Neuron (in vitro differentiated cells): Measurements from ENCODE around the gene VGLL2.
A peak's percentile ranks its signal among the peaks of the same experiment; 100 is the strongest.

ENCODE experiments used
- H2AFZ ChIP-seq: one replicate; pipeline ENCODE4 v1.6.1; 2013; ENCODE audit warnings: low read depth, mild to moderate bottlenecking, inconsistent platforms, low read length, moderate library complexity
- H3K27me3 ChIP-seq: one replicate; pipeline ENCODE4 v1.6.1; 2013; ENCODE audit warnings: low read length; ENCODE audit not compliant: insufficient read depth
- H3K36me3 ChIP-seq: one replicate; pipeline ENCODE4 v1.6.1; 2013; ENCODE audit warnings: low read length; ENCODE audit not compliant: insufficient read depth
- H3K4me1 ChIP-seq: one replicate; pipeline ENCODE4 v1.6.1; 2013; ENCODE audit warnings: low read length; ENCODE audit not compliant: insufficient read depth
- H3K4me3 ChIP-seq: 2 replicates; pipeline ENCODE4 v1.5.1; 2013; ENCODE audit warnings: mild to moderate bottlenecking, low read length, moderate library complexity
- H3K9me3 ChIP-seq: one replicate; pipeline ENCODE4 v1.6.1; 2013; ENCODE audit warnings: low read length

Gene VGLL2

GRCh38 chr6:117262799-117263198, 2.6 kb upstream of the VGLL2 start:
- Histone ChIP-seq H3K36me3 (no peaks in the 10 kb centered on the region), H2AFZ (no peak overlapping the region), H3K4me3 (no peak overlapping the region), H3K4me1 (peaks cover 6% of the 10 kb centered on the region), H3K27me3 (peaks cover 60% of the 10 kb centered on the region), H3K9me3 (peaks cover 4% of the 10 kb centered on the region)

- no peak overlapping the region for H3K4me3 ChIP-seq
- H3K36me3 ChIP-seq, result no peaks in the 10 kb centered on the region
- H3K9me3 ChIP-seq, result peaks cover 4% of the 10 kb centered on the region
- peaks cover 6% of the 10 kb centered on the region for H3K4me1 ChIP-seq
- H3K27me3 ChIP-seq, result peaks cover 66% of the 10 kb centered on the region
- H2AFZ ChIP-seq, result no peak overlapping the region
Measured at GRCh38 chr6:117263353-117263927, 1.9 kb upstream of the VGLL2 start.

GRCh38 chr6:117264369-117264691, 1.0 kb upstream of the VGLL2 start:
- H3K27me3 ChIP-seq, result peaks cover 75% of the 10 kb centered on the region
- no peaks in the 10 kb centered on the region for H3K36me3 ChIP-seq
- no peak overlapping the region for H2AFZ ChIP-seq
- peaks cover 4% of the 10 kb centered on the region for H3K9me3 ChIP-seq
- H3K4me3 ChIP-seq, result no peak overlapping the region
- peaks cover 6% of the 10 kb centered on the region for H3K4me1 ChIP-seq

- peak overlapping the region; percentile 23 for H3K4me3 ChIP-seq
- H3K36me3 ChIP-seq, result no peaks in the 10 kb centered on the region
- no peak overlapping the region for H2AFZ ChIP-seq
- peaks cover 4% of the 10 kb centered on the region for H3K9me3 ChIP-seq
- H3K27me3 ChIP-seq, result peaks cover 80% of the 10 kb centered on the region
- peaks cover 8% of the 10 kb centered on the region for H3K4me1 ChIP-seq
Measured at GRCh38 chr6:117264692-117265409, 507 bp upstream of the VGLL2 start.

- Histone ChIP-seq H3K36me3 (no peaks in the 10 kb centered on the region), H3K27me3 (peaks cover 94% of the 10 kb centered on the region), H2AFZ (peak overlapping the region; percentile 40), H3K9me3 (peaks cover 4% of the 10 kb centered on the region), H3K4me1 (peaks cover 18% of the 10 kb centered on the region), H3K4me3 (no peak overlapping the region)
Measured at GRCh38 chr6:117266257-117267053, 1.1 kb downstream of the VGLL2 start.

- Histone ChIP-seq H3K4me3 (no peak overlapping the region), H3K4me1 (peaks cover 18% of the 10 kb centered on the region), H3K27me3 (peaks cover 93% of the 10 kb centered on the region), H3K9me3 (peaks cover 4% of the 10 kb centered on the region), H2AFZ (no peak overlapping the region), H3K36me3 (no peaks in the 10 kb centered on the region)
Measured at GRCh38 chr6:117267054-117267347, 1.6 kb downstream of the VGLL2 start.

GRCh38 chr6:117267766-117268534, 2.6 kb downstream of the VGLL2 start:
- Histone ChIP-seq H2AFZ (no peak overlapping the region), H3K27me3 (peaks cover 94% of the 10 kb centered on the region), H3K4me1 (peaks cover 18% of the 10 kb centered on the region), H3K9me3 (peaks cover 2% of the 10 kb centered on the region), H3K4me3 (no peak overlapping the region), H3K36me3 (no peaks in the 10 kb centered on the region)

GRCh38 chr6:117268924-117269323, 3.6 kb downstream of the VGLL2 start:
- peaks cover 90% of the 10 kb centered on the region for H3K27me3 ChIP-seq
- no peak overlapping the region for H2AFZ ChIP-seq
- H3K36me3 ChIP-seq, result no peaks in the 10 kb centered on the region
- peaks cover 18% of the 10 kb centered on the region for H3K4me1 ChIP-seq
- no peaks in the 10 kb centered on the region for H3K9me3 ChIP-seq
- no peak overlapping the region for H3K4me3 ChIP-seq

- Histone ChIP-seq H3K9me3 (no peaks in the 10 kb centered on the region), H3K4me3 (no peak overlapping the region), H3K36me3 (no peaks in the 10 kb centered on the region), H3K27me3 (peaks cover 88% of the 10 kb centered on the region), H2AFZ (peak overlapping the region; percentile 89), H3K4me1 (peaks cover 17% of the 10 kb centered on the region)
Measured at GRCh38 chr6:117269638-117270054, 4.3 kb downstream of the VGLL2 start.

- Histone ChIP-seq H3K9me3 (no peaks in the 10 kb centered on the region), H3K36me3 (no peaks in the 10 kb centered on the region), H2AFZ (peak overlapping the region; percentile 89), H3K27me3 (peaks cover 88% of the 10 kb centered on the region), H3K4me1 (peaks cover 12% of the 10 kb centered on the region), H3K4me3 (peak overlapping the region; percentile 27)
Measured at GRCh38 chr6:117270055-117270842, 4.9 kb downstream of the VGLL2 start.

- Histone ChIP-seq H3K9me3 (no peaks in the 10 kb centered on the region), H2AFZ (peak overlapping the region; percentile 89), H3K4me3 (no peak overlapping the region), H3K27me3 (peaks cover 89% of the 10 kb centered on the region), H3K36me3 (no peaks in the 10 kb centered on the region), H3K4me1 (peaks cover 12% of the 10 kb centered on the region)
Measured at GRCh38 chr6:117270843-117271507, 5.6 kb downstream of the VGLL2 start.
